Epithelial cell of proximal tubule (primary cell): Measurements from ENCODE around the gene SOX8. TPM values are rescaled to one million over a fixed set of nuclear protein-coding genes. Genes with fewer than 3 reads are reported as not detected.

ENCODE experiments used
- DNase-seq: peaks from one replicate; pipeline ENCODE4 v3.0.0-alpha.2; 2011; ENCODE audit warnings: low read depth
- H3K4me3 ChIP-seq: 2 replicates; pipeline ENCODE4 v1.5.1; 2011; ENCODE audit warnings: low read depth, mild to moderate bottlenecking, low read length
- total RNA-seq: library from RNA; depleted of rRNA; stranded (reverse); fragments of >200 nt; gene quantifications from 2 replicates; pipeline ENCODE4 v1.2.3, GENCODE V29; 2015
- TF ChIP-seq, protein P1 (sequence below): conservative IDR thresholded peaks from 2 replicates; pipeline ENCODE4 v1.5.1; 2012; ENCODE audit warnings: low read depth, mild to moderate bottlenecking, low read length

Gene SOX8
- total RNA-seq, 1 donor from 2014 or later: not detected

DNA sequence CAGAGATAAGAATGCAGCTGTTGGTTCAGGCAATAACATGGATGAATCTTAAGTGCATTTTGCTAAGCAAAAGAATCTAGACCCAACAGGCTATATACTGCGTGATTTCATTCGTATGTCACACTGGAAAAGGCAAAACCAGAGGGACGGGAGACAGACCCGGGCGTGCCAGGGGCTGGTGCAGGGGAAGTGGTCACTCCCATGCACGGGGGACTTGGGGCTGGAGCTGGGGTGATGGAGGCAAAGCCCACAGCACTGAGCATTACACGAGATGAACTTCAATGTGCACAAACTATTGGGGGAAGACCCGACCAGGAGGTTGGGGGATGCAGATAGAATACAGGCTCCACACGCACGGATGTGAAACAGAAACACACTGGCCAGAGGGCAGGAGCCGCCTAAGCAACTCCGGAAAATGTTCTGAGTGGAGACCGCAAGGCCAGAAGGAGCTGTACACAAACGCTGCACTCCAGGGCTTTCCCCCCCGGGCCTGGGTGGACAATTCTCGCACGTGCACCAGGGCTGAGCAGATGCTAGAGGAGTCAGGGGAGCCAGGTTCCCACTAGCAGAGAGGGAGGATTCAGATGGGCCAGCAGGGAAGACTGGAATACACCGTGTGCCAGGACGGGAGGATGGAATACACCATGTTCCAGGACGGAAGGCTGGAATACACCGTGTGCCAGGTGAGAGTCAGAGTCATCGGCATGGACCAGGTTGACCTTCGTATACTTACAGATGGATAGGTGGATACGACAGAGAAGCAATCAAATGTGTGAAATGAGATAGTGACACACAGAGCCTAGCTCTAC is 22.1 kb upstream of the SOX8 start:
- TF ChIP-seq, protein P1, sequence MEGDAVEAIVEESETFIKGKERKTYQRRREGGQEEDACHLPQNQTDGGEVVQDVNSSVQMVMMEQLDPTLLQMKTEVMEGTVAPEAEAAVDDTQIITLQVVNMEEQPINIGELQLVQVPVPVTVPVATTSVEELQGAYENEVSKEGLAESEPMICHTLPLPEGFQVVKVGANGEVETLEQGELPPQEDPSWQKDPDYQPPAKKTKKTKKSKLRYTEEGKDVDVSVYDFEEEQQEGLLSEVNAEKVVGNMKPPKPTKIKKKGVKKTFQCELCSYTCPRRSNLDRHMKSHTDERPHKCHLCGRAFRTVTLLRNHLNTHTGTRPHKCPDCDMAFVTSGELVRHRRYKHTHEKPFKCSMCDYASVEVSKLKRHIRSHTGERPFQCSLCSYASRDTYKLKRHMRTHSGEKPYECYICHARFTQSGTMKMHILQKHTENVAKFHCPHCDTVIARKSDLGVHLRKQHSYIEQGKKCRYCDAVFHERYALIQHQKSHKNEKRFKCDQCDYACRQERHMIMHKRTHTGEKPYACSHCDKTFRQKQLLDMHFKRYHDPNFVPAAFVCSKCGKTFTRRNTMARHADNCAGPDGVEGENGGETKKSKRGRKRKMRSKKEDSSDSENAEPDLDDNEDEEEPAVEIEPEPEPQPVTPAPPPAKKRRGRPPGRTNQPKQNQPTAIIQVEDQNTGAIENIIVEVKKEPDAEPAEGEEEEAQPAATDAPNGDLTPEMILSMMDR: no peak
- H3K4me3 ChIP-seq: no peak overlapping the region
- no peak for DNase-seq

DNA sequence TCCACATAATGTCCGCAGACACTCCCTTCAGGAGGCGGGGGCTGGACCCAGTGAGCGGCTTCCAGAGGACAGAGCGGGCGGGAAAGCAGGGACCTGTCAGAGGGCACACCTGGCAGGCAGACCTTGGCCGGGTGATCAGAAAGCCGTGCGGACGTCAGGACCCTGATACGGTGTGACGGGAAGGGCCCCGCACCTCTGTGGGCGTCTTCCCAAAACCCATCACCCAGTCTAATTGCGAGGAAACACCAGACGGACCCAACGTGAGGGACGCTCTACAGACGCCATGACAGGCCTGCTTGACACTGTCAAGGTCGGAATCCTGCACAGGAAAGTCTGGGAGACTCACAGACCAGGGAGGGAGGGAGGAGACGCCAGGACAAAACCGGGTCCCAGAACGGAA is 19.2 kb upstream of the SOX8 start:
- no peak for DNase-seq
- TF ChIP-seq, protein P1: no peak
- H3K4me3 ChIP-seq: no peak overlapping the region

DNA sequence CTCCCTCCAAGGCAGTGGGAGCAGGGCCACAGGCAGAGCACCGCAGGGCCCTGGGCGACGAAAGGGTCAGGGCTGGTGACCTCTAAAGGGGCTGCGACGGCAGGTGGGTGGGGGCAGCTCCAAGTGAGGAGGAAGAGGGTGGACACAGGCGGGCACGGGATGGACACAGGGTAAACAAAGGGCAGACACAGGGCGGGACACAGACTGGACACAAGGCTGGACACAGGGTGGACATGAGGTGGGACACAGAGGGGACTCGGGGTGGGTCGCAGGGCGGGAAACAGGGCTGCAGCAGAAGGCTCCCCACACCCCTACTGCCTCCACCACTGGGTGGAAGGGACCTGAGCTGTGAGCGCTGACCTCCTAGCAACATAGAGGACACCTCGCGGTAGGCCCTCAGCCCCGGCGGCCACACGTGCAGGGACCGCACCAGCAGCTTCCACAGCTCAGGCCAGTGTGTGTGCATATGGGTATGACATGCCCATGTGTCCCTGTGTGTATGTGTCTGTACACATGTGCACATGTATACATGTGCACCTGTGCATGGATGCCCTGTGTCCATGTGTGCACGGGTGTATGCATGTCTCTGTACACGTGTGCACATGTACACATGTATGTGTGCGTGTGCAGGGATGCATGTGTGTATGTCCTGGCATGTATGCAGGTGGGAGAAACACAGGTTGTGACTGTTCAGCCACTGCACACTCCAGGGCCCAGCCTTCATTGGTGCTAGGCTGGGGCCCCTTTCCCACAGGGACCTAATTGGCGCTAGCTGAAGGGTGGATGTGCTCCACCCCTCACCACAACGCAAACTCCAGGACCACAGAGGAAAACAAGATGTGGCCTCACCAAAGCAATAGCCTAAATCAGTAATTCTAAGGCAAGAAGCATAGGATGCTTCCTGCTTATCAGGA is 18.4 kb upstream of the SOX8 start:
- DNase-seq: no peak
- H3K4me3 ChIP-seq: no peak overlapping the region
- TF ChIP-seq, protein P1: no peak

DNA sequence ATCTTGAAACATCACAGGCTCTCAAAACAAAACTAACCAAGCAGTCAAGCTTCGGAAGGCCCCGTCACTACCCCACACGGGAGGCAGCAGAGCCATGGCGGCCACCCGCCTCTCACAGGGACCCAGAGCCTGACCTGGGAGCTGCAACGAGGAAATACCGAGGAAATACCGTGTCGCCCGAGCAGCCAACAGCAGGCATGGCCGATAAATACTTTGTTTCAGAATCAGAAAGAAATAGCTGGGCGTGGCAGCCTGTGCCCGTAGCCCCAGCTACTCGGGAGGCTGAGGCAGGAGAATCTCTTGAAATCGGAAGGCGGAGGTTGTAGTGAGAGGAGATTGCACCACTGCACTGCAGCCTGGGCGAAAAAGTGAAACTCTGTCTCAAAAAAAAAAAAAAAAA is 17.7 kb upstream of the SOX8 start:
- H3K4me3 ChIP-seq: no peak overlapping the region
- TF ChIP-seq, protein P1: no peak
- no peak for DNase-seq

DNA sequence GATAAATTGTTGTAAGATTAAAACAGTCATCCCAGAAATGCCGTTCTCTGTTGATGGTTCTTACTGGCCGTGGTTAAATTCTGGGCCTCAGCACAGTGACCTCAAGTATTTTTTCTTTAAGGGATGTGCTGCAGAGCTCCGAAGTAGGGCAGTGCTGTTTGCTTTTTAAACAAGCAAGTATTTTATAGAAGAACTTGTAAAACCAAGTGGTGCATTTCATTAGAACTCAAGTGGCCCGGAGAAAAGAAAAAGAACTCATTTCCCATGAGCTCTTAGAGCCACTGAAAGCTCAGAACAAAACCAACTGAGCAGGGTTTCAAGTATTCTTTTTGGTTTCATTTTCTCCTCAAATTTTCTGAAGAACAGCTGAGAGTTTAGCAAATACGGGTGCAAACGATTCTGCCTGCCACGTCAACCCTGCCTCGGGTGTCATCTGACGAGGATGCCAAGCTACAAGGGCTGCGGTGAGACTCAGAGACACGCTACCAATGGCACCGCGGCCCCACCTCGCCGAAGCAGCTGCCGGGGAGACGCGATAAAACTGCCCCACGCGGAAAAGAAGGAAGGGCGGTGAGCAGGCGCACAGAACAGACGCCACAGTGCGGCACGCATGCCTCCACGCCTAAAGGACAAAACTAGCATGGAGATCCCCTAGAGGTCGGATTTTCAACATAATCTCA is 17.1 kb upstream of the SOX8 start:
- H3K4me3 ChIP-seq: no peak overlapping the region
- no peak for DNase-seq
- TF ChIP-seq, protein P1: no peak

DNA sequence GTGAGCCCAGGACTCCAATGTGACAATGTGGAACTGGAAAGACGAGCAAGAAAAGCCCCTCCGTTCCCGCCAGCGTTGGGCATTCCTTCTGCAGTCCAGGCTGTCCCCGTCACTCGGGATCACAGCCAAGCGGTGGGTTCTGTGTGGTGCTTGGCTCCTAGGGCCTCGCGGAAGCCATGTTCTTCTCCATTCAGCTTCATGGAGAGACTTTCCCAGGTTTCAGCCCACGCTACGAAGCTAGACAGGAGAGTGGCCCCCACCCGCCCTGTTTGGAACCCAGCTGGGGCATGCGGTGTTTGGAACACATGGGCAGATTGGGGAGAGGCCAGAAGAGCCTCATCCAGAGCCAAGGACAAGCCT is 16.6 kb upstream of the SOX8 start:
- TF ChIP-seq, protein P1: no peak
- DNase-seq: no peak
- no peak overlapping the region for H3K4me3 ChIP-seq
